ENCODE measurements around the gene MAPKAPK2.

GRCh38 chr1:206715552-206716158 lies 30.9 kb downstream of the MAPKAPK2 start:
- no peak for TF ChIP-seq CTCF (IDR thresholded peaks at IDR 0.05)
- no peak for TF ChIP-seq POLR2AphosphoS5 (IDR thresholded peaks at IDR 0.05; ENCODE audit: insufficient read depth in 1 of 2, low read depth in 1 of 2)
- TF ChIP-seq POLR2A (IDR thresholded peaks at IDR 0.05) = no peak
